ENCODE measurements around the gene FHAD1.
A peak's percentile ranks its signal among the peaks of the same experiment; 100 is the strongest.

FHAD1 gene

DNA sequence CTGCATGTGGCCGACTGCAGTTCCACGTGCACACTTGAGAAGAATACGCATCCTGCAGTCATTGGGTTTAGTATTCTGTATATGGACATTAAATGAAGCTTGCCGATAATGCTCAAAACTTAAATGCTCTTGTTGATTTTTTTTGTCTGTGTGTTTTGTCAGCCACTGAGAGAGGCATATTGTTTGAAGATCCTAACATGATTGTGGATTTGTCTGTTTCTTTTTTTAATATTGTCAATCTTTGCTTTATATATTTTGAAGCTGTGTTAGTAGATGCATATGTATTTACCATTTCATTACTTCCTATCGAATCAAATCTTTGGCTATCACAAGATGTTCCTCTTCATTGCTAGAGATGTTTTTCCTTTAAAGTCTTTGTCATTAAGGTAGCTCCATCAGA is 73.2 kb downstream of the FHAD1 start:
- peaks cover 35% of the 10 kb centered on the region for H3K4me1 Mint-ChIP-seq (ENCODE audit: low read depth)
- H3K36me3 Mint-ChIP-seq (ENCODE audit: low read depth), result no peaks in the 10 kb centered on the region
- no peak overlapping the region for H3K4me3 Mint-ChIP-seq
- H3K27me3 Mint-ChIP-seq, result peaks cover 17% of the 10 kb centered on the region
- H3K27ac Mint-ChIP-seq, result no peak overlapping the region
- H3K9me3 Mint-ChIP-seq, result peaks cover 13% of the 10 kb centered on the region
- intact Hi-C loops (cut with micrococcal nuclease), result no loop called here

DNA sequence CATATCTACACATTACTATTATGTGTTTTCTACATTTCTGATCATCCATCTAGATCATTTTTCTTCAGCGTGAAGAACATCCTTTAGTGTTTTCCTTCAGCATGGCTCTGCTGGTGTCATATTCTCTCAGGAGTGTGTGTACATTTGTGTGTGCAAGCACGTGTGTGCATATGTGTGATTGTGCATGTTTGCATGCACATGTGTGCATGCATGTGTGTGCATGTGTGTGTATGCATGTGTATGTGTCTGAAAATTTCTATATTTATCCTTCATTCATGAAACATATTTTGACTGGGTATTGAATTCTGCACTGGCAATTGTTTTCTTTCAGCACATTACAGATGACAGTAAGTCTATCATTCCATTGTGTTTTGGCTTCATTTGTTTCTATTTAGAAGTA is 74.6 kb downstream of the FHAD1 start:
- no peak overlapping the region for H3K4me3 Mint-ChIP-seq
- no peaks in the 10 kb centered on the region for H3K36me3 Mint-ChIP-seq (ENCODE audit: low read depth)
- peaks cover 37% of the 10 kb centered on the region for H3K4me1 Mint-ChIP-seq (ENCODE audit: low read depth)
- peaks cover 10% of the 10 kb centered on the region for H3K27me3 Mint-ChIP-seq
- peaks cover 13% of the 10 kb centered on the region for H3K9me3 Mint-ChIP-seq
- intact Hi-C loops (cut with micrococcal nuclease), result no loop called here
- H3K27ac Mint-ChIP-seq, result no peak overlapping the region

DNA sequence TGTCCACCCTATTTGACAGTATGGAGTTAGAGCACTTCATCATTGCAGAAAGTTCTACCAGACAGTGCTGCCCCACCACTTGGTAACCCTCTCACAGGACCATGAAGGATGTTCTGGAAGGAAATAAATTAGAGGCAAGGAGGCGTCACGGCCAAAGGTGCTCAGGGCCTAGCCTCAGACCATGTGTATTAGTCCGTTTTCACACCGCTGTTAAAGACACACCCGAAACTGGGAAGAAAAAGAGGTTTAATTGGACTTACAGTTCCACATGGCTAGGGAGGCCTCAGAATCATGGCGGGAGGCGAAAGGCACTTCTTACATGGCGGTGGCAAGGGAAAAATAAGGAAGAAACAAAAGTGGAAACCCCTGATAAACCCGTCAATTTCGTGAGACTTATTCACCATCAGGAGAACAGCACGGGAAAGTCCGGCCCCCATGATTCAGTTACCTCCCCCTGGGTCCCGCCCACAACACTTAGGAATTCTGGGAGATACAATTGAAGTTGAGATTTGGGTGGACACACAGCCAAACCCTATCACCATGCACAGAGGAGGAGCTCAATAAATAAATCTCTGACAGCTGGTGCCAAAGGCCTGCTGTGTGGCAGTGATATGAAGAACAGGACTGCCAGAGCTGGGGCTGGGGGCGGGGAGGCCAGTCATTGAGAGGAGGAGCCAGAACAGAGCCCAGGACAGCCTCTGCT is 75.8 kb downstream of the FHAD1 start:
- Mint-ChIP-seq H3K4me1 (ENCODE audit: low read depth) (peaks cover 48% of the 10 kb centered on the region), H3K36me3 (ENCODE audit: low read depth) (no peaks in the 10 kb centered on the region), H3K27ac (peak overlapping the region; percentile 39), H3K27me3 (peaks cover 6% of the 10 kb centered on the region), H3K9me3 (peaks cover 13% of the 10 kb centered on the region), H3K4me3 (no peak overlapping the region)
- intact Hi-C loops (cut with micrococcal nuclease), result loop anchor here (2.0 kb wide), 1 partner anchor 108 kb away; no protein-coding TSS in a partner anchor

DNA sequence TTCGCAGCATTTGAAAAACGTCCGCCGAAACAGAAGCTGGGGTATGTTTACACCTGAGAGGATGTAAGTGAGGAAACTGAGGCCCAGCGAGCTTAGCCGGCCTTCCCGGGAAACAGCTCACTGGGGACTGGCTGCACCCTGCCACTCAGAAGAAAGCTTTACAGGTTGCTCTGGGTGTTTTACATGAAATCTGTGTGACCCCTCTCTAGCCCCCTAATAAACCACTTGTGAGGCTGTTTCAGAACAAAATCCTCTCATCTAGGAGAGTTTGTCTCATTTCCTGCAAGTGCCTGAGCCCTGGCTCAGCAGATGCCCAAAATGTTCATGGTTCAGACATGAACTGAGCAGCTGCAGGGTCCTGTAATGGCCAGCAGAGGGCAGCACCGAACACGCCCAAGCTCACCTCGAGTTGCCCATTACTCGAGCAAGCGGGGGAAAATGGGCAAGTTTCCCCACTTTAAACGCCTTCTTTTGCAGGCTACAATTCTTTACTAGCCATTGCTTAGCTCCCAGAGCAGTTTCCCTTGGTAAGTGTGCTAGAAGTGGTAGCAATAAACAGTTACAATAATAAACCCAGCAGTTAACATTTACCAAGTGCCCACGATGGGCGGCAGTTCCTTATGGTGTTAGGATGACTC is 76.4 kb downstream of the FHAD1 start:
- peak overlapping the region; percentile 66 for H3K27ac Mint-ChIP-seq
- H3K4me1 Mint-ChIP-seq (ENCODE audit: low read depth), result peaks cover 55% of the 10 kb centered on the region
- no peaks in the 10 kb centered on the region for H3K36me3 Mint-ChIP-seq (ENCODE audit: low read depth)
- intact Hi-C loops (cut with micrococcal nuclease), result loop anchor here (2.0 kb wide), 1 partner anchor 107 kb away; no protein-coding TSS in a partner anchor
- H3K9me3 Mint-ChIP-seq, result peaks cover 13% of the 10 kb centered on the region
- no peak overlapping the region for H3K4me3 Mint-ChIP-seq
- peaks cover 6% of the 10 kb centered on the region for H3K27me3 Mint-ChIP-seq

DNA sequence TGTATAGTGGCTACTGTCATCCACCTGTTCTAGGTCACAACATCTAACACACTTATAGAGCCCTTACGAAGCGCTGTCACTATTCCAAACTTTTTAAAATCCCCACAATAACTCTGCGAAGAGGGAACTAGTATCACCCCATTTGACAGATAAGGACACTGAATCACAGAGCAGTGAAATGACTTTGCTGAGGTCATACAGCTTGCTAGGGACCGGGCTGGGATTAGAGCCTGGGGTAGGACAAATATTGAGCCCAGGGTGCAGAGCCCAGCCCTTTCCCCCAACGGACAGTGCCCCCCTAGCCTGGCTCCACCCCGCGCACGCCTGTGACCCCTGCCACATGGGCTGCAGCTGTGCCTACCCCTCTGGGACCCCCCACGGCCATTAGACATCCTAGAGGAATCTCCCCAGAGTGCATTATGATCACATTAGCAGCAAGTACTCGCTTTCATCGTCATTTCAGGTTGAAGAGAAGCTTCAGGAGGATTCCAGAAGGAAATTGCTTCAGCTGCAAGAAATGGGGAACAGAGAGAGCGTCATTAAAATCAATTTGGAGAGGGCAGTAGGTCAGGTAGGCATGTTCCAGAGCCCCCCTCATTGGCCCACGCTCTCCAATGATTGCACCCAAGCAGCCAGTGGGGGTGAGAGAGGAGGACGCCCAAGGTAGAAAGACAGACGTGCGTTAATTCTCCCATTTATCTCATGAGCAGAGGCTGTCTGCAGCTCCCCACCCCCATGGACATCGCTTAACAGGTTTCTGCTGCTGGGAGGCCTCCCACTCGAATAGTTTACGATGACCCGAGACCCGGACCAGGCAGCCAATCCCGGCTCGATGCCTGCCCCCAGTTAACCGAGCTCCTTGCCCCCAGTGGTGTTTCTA is 77.2 kb downstream of the FHAD1 start:
- Mint-ChIP-seq H3K36me3 (ENCODE audit: low read depth) (no peaks in the 10 kb centered on the region), H3K27ac (peak overlapping the region; percentile 66), H3K27me3 (peaks cover 6% of the 10 kb centered on the region), H3K4me1 (ENCODE audit: low read depth) (peaks cover 62% of the 10 kb centered on the region), H3K4me3 (no peak overlapping the region), H3K9me3 (peaks cover 13% of the 10 kb centered on the region)
- intact Hi-C loops (cut with micrococcal nuclease), result loop anchor here (2.0 kb wide), 1 partner anchor 107 kb away; no protein-coding TSS in a partner anchor

DNA sequence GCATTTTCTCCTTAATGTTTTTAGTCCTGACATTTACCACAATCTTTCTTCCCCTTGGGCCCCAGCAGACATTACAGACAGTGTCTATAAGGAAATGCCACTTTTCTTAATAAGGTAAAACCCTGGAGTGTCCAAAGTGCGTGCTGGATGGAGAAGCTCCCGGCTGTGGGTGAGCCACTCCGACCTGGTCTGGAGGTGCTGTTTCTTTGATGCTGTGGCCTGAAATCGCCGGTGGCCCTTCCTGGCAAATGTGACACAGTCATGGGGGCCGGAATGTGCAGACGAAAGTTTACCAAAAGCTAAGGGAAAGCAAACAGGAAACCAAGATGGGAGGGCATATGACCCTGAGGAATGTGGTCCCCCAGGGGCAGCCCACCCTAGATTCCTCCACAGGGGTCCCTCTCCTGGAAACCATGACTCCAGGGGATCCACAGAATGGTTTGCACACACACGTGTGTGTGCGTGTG is 77.9 kb downstream of the FHAD1 start:
- Mint-ChIP-seq H3K4me1 (ENCODE audit: low read depth) (peaks cover 68% of the 10 kb centered on the region), H3K4me3 (no peak overlapping the region), H3K36me3 (ENCODE audit: low read depth) (no peaks in the 10 kb centered on the region), H3K27me3 (peaks cover 6% of the 10 kb centered on the region), H3K9me3 (peaks cover 12% of the 10 kb centered on the region), H3K27ac (peak overlapping the region; percentile 66)
- intact Hi-C loops (cut with micrococcal nuclease), result no loop called here

DNA sequence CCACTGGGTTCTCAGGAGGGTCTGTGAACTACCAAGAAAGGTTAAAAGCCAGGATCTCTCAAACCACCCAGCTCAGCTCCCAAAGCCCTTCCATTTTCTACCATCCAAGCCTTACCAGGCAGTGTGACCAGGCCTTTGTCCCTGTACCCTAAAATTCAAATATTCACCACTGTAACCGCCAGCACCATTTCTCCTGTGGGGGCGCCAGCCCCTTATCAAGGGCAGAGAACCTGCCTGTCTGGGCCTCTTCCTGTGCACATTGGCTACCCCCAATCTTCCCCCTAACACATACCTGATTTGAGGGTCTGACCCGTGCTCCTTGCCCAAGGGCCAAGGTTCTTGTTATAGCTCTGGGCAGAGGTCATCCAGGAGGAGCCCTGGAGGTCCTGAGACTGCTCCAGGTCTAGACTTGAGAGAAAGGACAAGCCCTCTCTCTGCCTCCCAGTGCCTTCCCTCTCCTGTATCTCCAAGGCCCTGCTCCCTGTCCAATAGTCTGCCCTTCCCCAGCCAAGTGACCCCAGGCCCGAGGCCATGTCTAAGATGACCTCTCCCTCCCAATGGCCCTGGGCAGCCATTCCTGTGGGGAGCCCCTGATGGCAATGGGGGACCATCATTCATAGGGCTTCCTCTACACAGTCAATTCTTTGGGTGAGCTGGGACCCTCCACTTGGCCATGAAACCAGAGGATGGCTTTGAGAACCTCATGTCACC is 78.5 kb downstream of the FHAD1 start:
- Mint-ChIP-seq H3K4me1 (ENCODE audit: low read depth) (peaks cover 74% of the 10 kb centered on the region), H3K4me3 (no peak overlapping the region), H3K27me3 (peaks cover 8% of the 10 kb centered on the region), H3K27ac (peak overlapping the region; percentile 66), H3K9me3 (peaks cover 6% of the 10 kb centered on the region), H3K36me3 (ENCODE audit: low read depth) (peaks cover 5% of the 10 kb centered on the region)
- intact Hi-C loops (cut with micrococcal nuclease), result no loop called here

DNA sequence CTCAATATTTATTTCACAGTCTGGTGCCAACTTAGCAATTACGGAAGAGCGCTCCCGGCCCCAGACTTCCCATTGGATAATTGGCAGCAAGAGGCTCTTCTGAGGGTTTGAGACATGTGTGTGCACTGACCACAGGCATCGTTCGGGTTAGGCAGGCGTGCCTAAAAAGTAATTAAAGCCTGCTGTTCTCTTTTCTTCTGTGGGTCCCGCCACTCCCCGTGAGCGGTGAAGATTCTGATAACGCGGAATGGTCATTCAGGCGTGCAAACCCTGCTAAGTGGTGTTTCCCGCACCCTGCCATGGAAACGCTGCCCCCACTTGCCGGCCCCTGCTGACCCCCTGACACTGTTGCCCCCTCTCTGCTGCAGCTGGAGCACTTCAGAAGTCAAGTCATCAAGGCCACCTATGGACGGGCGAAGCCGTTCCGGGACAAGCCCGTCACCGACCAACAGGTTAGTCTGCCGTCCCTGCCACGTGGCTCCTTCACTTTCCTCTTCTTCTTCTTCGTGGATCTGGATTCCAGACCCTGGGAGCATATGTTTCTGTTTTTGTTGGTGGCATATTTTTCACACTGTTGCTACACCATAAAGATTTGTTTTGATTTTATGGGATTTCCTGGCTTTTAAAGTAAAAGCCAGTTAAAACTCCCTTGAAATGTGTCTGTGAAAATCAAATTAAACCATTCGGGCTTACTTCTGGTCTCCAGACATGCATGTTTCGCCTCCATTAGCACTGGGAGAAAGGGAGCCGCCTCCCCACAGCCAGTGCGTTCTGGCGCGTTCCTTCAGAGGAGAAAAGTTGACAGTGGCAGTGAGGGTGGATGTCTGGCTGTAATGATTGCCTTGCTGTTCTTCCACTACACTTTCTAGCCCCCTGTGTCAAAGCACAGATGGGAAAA is 79.9 kb downstream of the FHAD1 start:
- Mint-ChIP-seq H3K27ac (peak overlapping the region; percentile 92), H3K9me3 (no peaks in the 10 kb centered on the region), H3K4me3 (no peak overlapping the region), H3K4me1 (ENCODE audit: low read depth) (peaks cover 87% of the 10 kb centered on the region), H3K36me3 (ENCODE audit: low read depth) (peaks cover 13% of the 10 kb centered on the region), H3K27me3 (peaks cover 11% of the 10 kb centered on the region)
- intact Hi-C loops (cut with micrococcal nuclease), result no loop called here

DNA sequence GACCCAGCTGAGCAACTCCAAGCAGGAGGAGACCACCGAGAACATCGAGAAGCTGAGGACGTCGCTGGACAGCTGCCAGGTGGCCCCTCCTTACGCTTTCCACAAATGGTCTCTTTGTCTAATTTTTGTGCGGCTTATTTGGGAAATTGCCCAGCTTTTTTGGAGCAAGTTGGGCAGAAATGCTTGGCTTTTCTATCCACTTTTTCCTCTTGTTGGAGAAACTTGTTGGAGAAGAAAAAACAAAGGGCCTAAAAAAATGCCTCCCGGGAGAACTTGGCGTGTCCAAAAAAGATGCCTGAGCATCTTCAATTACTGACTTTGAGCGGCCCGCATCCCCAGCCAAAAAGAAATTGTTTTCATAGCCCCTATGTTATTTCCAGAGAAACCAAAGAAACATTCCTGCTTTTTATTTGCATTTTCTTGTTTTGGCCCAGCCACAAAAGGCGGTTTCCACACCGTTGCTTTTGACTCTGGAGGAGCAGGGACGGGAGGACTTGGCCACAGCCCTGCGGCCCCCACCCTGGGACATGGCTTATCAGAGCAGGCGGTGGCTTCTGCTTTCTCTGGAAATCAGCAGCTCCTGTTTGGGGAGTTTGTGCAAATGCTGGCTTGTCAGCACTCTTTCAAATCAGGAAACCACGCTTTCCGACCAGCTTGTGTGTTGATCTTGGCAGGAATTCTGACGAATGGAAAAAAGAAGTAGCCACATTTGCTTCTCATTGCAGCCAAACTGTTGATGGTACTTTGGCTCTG is 81.5 kb downstream of the FHAD1 start:
- peak overlapping the region; percentile 4 for H3K4me3 Mint-ChIP-seq
- H3K4me1 Mint-ChIP-seq (ENCODE audit: low read depth), result peaks cover 88% of the 10 kb centered on the region
- no peaks in the 10 kb centered on the region for H3K9me3 Mint-ChIP-seq
- H3K36me3 Mint-ChIP-seq (ENCODE audit: low read depth), result peaks cover 13% of the 10 kb centered on the region
- intact Hi-C loops (cut with micrococcal nuclease), result loop anchor here (2.0 kb wide), 2 partner anchors 18 to 88 kb away; no protein-coding TSS in a partner anchor
- H3K27me3 Mint-ChIP-seq, result peaks cover 11% of the 10 kb centered on the region
- H3K27ac Mint-ChIP-seq, result peak overlapping the region; percentile 92

DNA sequence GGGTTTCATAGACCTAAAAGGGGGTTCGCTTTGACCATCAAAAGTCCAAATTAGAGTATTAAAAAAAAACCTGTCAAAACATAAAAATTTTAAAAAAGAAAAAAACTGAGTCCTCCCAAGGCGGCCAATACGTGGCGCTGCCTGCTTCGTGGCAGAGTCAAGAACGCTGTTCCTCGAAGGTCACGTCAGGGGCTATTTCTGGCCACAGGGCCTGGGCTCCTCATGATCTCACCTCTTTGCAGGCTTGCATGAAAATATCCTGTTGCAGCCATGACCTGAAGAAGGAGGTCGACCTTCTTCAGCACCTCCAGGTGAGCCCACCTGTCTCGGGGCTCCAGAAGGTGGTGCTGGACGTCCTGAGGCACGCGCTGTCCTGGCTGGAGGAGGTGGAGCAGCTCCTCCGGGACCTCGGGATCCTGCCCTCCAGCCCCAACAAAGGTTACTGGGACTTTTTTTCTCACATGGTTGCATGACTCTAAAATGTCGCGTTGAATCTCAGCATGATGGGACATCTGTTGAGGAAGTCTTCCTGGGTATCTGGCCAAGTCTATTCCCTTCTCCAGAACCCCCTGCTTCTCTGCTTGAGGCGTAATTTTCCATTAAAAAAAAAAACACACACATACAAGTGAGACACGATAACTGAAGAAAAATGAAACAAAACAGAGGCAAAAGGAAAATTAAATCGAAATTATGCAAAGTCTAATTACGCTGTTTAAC is 82.2 kb downstream of the FHAD1 start:
- no peaks in the 10 kb centered on the region for H3K9me3 Mint-ChIP-seq
- H3K36me3 Mint-ChIP-seq (ENCODE audit: low read depth), result peaks cover 13% of the 10 kb centered on the region
- peak overlapping the region; percentile 27 for H3K4me3 Mint-ChIP-seq
- intact Hi-C loops (cut with micrococcal nuclease), result loop anchor here (2.0 kb wide), 2 partner anchors 18 to 88 kb away; no protein-coding TSS in a partner anchor
- peaks cover 12% of the 10 kb centered on the region for H3K27me3 Mint-ChIP-seq
- H3K4me1 Mint-ChIP-seq (ENCODE audit: low read depth), result peaks cover 86% of the 10 kb centered on the region
- peak overlapping the region; percentile 92 for H3K27ac Mint-ChIP-seq

DNA sequence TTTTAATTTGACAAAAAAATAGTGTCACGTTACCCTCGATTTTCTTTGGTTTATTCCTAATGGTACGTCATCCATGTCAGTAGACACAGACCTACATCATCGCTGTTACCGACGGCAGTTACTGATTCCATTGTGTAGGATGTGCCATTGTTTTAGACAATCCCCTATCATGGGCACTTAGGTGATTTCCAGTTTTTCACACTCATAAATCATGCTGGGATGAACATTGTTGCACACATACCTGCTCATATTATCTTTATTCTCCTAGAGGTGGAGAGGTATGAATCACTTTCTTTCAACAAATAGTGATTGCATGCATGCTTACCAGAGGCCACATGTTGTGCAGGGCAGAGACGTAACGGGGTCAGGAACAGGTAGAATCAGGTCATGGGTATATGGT is 83.0 kb downstream of the FHAD1 start:
- Mint-ChIP-seq H3K27me3 (peaks cover 17% of the 10 kb centered on the region), H3K36me3 (ENCODE audit: low read depth) (peaks cover 13% of the 10 kb centered on the region), H3K4me3 (no peak overlapping the region), H3K27ac (peak overlapping the region; percentile 92), H3K9me3 (no peaks in the 10 kb centered on the region), H3K4me1 (ENCODE audit: low read depth) (peaks cover 86% of the 10 kb centered on the region)
- intact Hi-C loops (cut with micrococcal nuclease), result no loop called here

Measured in dendritic cell treated with granulocyte-macrophage colony-stimulating factor and Interleukin-4, amounts not matched to agents 40 ng/mL and 50 ng/mL, for 4 days (primary cell).